Stimulated activated effector memory CD8-positive, alpha-beta T cell treated with anti-CD3 and anti-CD28 coated beads, Interleukin-12 subunit alpha, Interleukin-12 subunit beta, amount 100 ng/mL, for 72 hours (primary cell): ENCODE results near the gene RHOT2.
"Not testable (repeated sequence)": the region's sequence is repeated elsewhere in the genome, so short reads cannot be mapped to it uniquely, and the experiment has no call there.

Experiments
- ATAC-seq: fragments of 150-1000 bp; cut with Tn5 transposase; 2 replicates; pipeline ENCODE4 v1.10.0; 2021
- DNase-seq, 2 donors: peaks; one replicate each; pipeline ENCODE4 v3.0.0; 2021 to 2022; ENCODE audit warnings: low spot score in 2 of 2
- H3K27ac Mint-ChIP-seq: one replicate; pipeline ENCODE4 v1.8.0; 2022; ENCODE audit warnings: mild to moderate bottlenecking, mixed read lengths
- H3K36me3 Mint-ChIP-seq: one replicate; pipeline ENCODE4 v1.8.0; 2022; ENCODE audit warnings: mild to moderate bottlenecking, mixed read lengths
- H3K4me1 Mint-ChIP-seq: one replicate; pipeline ENCODE4 v1.8.0; 2022; ENCODE audit warnings: mixed read lengths
- H3K4me3 Mint-ChIP-seq: one replicate; pipeline ENCODE4 v1.8.0; 2022; ENCODE audit warnings: mild to moderate bottlenecking, mixed read lengths
- H3K9me3 Mint-ChIP-seq: one replicate; pipeline ENCODE4 v1.8.0; 2022; ENCODE audit warnings: mixed read lengths

RHOT2 gene

DNA sequence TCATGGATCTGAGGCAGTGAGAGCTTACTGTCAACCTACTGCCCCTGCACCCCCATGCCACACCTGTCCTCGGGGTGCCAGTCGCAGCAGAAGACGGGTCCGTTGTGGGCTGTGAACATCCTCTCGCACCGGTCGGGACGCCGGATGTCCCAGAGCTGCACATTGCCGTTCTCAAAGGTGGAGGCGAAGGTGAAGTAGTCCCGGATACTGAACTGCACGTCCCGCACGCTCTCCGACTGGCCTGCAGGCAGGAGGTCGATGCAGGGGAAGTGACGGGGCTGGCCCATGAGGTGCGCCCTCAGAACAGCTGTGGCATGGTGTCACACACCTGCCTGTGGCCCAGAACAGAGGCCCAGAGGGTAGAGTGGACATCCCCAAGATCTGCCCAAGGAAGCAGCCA is 19.6 kb downstream of the RHOT2 start:
- Mint-ChIP-seq H3K4me1 (peaks cover 41% of the 10 kb centered on the region), H3K27ac (no peak overlapping the region), H3K36me3 (peaks cover 38% of the 10 kb centered on the region), H3K9me3 (no peaks in the 10 kb centered on the region), H3K4me3 (no peak overlapping the region)
- ATAC-seq (no peak), DNase-seq (no peak)

GRCh38 chr16:689175-689897 is 21.4 kb downstream of the RHOT2 start:
- peaks cover 31% of the 10 kb centered on the region for H3K4me1 Mint-ChIP-seq

GRCh38 chr16:691242-691641 is 23.3 kb downstream of the RHOT2 start:
- Mint-ChIP-seq H3K4me1 (peaks cover 25% of the 10 kb centered on the region), H3K4me3 (peak overlapping the region; percentile 86), H3K27ac (peak overlapping the region; percentile 94)
- not testable (repeated sequence) for DNase-seq, H3K36me3 Mint-ChIP-seq, ATAC-seq, H3K9me3 Mint-ChIP-seq

More at GRCh38 chr16:689175-689897, 21.4 kb downstream of the RHOT2 start:
- ATAC-seq (no peak), DNase-seq (no peak)
- Mint-ChIP-seq H3K4me3 (peak overlapping the region; percentile 86), H3K36me3 (peaks cover 23% of the 10 kb centered on the region), H3K9me3 (no peaks in the 10 kb centered on the region), H3K27ac (peak overlapping the region; percentile 94)

DNA sequence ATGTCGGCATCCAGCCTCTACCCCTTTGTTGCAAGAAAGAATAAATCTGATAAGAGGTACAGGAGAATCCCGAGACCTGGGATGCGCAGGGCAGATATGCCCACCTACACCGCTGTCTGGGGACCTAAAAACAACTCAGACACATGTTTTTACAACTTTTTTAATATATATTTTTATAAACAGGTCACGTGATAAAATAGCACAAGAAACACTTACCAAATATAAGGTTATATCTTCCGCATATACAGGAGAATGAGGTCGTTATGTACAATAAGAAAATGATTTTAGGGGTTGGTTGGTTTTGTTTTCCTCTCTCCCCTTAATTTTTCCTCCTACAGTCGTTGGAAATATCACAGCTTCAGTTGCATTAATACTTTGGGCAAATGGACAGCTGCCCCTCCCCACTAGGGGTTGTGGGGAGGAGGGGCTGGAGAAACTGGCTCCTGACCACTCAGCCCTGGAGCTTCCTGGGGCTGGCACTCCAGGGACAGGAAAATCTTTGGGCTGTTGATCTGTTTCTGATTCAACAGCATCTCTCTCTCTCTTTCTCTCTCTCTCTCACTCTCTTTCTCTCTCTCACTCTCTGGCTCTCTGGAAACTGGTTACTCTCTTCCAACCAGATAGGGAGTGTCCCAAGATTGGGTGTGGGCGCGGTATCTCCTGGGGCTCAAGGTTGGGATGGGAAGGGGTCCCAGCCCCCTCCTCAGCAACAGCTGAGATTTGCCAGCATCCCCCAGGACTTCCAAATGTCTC is 24.6 kb downstream of the RHOT2 start:
- H3K4me3 Mint-ChIP-seq = peak overlapping the region; percentile 79
- peaks cover 7% of the 10 kb centered on the region for H3K36me3 Mint-ChIP-seq
- DNase-seq (no peak), ATAC-seq (no peak)
- H3K27ac Mint-ChIP-seq = no peak overlapping the region
- H3K4me1 Mint-ChIP-seq = peaks cover 25% of the 10 kb centered on the region
- H3K9me3 Mint-ChIP-seq = no peaks in the 10 kb centered on the region

GRCh38 chr16:693364-693763 is 25.4 kb downstream of the RHOT2 start:
- Mint-ChIP-seq H3K27ac (no peak overlapping the region), H3K9me3 (no peaks in the 10 kb centered on the region), H3K4me3 (peak overlapping the region; percentile 79), H3K36me3 (peaks cover 7% of the 10 kb centered on the region), H3K4me1 (peaks cover 25% of the 10 kb centered on the region)
- DNase-seq = no peak
- no peak for ATAC-seq

- H3K4me3 Mint-ChIP-seq = peak overlapping the region; percentile 79
- no peak for DNase-seq
- H3K4me1 Mint-ChIP-seq = peaks cover 22% of the 10 kb centered on the region
- no peak overlapping the region for H3K27ac Mint-ChIP-seq
- H3K36me3 Mint-ChIP-seq = peaks cover 7% of the 10 kb centered on the region
- H3K9me3 Mint-ChIP-seq = no peaks in the 10 kb centered on the region
- no peak for ATAC-seq
Observed at GRCh38 chr16:693766-694165, 25.8 kb downstream of the RHOT2 start.

GRCh38 chr16:694187-694862 is 26.4 kb downstream of the RHOT2 start:
- Mint-ChIP-seq H3K4me3 (peak overlapping the region; percentile 79), H3K36me3 (peaks cover 7% of the 10 kb centered on the region), H3K9me3 (no peaks in the 10 kb centered on the region), H3K27ac (no peak overlapping the region), H3K4me1 (peaks cover 22% of the 10 kb centered on the region)
- no peak for DNase-seq
- no peak for ATAC-seq

- H3K27ac Mint-ChIP-seq = peak overlapping the region; percentile 80
- DNase-seq (no peak), ATAC-seq (no peak)
Observed at GRCh38 chr16:694863-695354, 27.0 kb downstream of the RHOT2 start.

GRCh38 chr16:695355-696089 is 27.6 kb downstream of the RHOT2 start:
- Mint-ChIP-seq H3K4me3 (peak overlapping the region; percentile 79), H3K36me3 (peaks cover 7% of the 10 kb centered on the region), H3K4me1 (peaks cover 22% of the 10 kb centered on the region), H3K27ac (peak overlapping the region; percentile 80), H3K9me3 (no peaks in the 10 kb centered on the region)
- ATAC-seq = peak; percentile 85
- peak; percentile 59 to 81 for DNase-seq

More at GRCh38 chr16:694863-695354, 27.0 kb downstream of the RHOT2 start:
- Mint-ChIP-seq H3K36me3 (peaks cover 7% of the 10 kb centered on the region), H3K4me1 (peaks cover 22% of the 10 kb centered on the region), H3K9me3 (no peaks in the 10 kb centered on the region), H3K4me3 (peak overlapping the region; percentile 79)

DNA sequence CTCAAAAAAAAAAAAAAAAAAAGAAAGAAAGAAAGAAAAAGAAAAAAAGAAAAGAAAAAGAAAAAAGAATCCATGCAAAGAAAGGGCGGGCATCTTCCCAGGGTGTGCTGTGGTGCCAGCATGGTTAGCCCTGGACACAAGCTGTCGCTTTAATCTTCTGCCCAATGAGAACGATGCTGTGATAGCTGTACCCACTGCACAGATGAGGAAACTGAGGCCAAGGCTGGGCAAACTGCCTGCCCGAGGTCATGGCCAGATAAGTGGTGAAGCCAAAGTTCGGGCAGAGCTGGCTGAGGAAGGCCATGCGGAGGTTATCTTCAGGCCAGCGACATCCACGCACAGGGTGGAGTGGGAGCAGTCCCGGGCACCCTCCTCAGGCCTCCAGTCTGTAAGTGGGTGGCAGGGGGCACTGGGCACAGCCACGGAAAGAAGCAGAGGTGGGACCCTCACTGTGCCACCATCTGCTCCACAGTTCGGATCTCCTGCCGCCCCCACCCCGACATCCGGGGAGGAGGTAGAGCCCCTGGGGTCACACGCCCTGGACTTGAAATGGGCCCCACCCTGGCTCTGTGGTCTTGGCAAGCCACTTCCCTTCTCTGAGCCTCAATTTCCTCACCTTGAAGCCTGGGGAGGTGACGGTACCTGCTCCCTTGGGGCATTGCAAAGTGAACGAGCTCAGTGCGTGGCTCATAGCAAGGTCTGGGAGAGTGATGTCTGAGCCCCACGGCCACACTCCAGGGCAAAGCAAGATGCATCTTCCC is 31.2 kb downstream of the RHOT2 start:
- H3K9me3 Mint-ChIP-seq = no peaks in the 10 kb centered on the region
- peaks cover 14% of the 10 kb centered on the region for H3K4me1 Mint-ChIP-seq
- DNase-seq = no peak
- ATAC-seq = no peak
- peaks cover 5% of the 10 kb centered on the region for H3K36me3 Mint-ChIP-seq
- no peak overlapping the region for H3K27ac Mint-ChIP-seq
- no peak overlapping the region for H3K4me3 Mint-ChIP-seq

- no peak overlapping the region for H3K27ac Mint-ChIP-seq
- DNase-seq (peak in 1 of 2 donors; percentile 59), ATAC-seq (peak; percentile 63)
- peaks cover 5% of the 10 kb centered on the region for H3K36me3 Mint-ChIP-seq
- peaks cover 9% of the 10 kb centered on the region for H3K4me1 Mint-ChIP-seq
- no peaks in the 10 kb centered on the region for H3K9me3 Mint-ChIP-seq
- no peak overlapping the region for H3K4me3 Mint-ChIP-seq
Observed at GRCh38 chr16:700684-701584, 33.0 kb downstream of the RHOT2 start.

DNA sequence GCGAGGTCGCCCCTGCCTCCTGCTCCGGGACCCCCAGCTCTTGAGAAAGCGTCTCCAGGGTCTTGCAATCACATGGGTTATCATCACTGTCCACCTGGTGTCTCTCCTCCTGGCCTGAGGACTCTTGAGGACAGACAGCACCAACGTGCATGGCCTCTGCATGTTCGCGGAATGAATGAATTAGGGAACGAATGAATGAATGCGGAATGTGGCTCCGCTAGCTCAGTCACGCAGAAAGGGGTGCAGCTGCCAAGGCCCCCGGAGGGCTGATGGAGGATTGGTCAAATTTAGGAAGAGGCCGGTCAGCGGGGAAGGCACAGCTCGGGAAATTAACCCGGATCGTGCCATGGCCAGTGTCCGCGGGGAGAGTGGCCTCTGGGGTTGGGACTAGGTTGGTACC is 34.4 kb downstream of the RHOT2 start:
- ATAC-seq (no peak), DNase-seq (no peak)
- peaks cover 9% of the 10 kb centered on the region for H3K4me1 Mint-ChIP-seq
- H3K4me3 Mint-ChIP-seq = no peak overlapping the region
- H3K27ac Mint-ChIP-seq = no peak overlapping the region
- H3K36me3 Mint-ChIP-seq = peaks cover 5% of the 10 kb centered on the region
- H3K9me3 Mint-ChIP-seq = no peaks in the 10 kb centered on the region

DNA sequence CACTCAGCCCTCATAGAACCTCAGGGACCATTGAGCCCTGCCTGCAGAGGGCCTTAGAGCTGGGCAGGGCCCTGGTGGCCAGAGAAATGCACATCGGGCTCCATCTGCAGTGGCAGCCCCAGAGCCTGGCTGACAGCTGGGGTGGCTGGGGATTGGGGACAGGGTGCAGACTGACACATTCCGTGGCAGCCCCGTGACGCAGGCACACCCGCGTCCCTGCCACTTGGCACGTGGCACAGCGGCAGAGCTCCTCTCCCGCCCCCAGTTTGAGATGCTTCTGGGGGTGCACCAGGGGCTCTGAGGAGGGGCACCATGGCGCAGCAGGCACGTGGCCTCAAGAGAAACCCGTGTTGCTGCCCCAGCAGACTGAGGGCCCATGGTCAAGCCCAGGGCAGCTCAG is 35.5 kb downstream of the RHOT2 start:
- H3K4me1 Mint-ChIP-seq = peaks cover 9% of the 10 kb centered on the region
- DNase-seq (no peak), ATAC-seq (no peak)
- no peak overlapping the region for H3K27ac Mint-ChIP-seq
- peaks cover 5% of the 10 kb centered on the region for H3K36me3 Mint-ChIP-seq
- no peaks in the 10 kb centered on the region for H3K9me3 Mint-ChIP-seq
- no peak overlapping the region for H3K4me3 Mint-ChIP-seq
